ENCODE measurements around the gene CARS1. TPM values are rescaled to one million over a fixed set of nuclear protein-coding genes. Genes with fewer than 3 reads are reported as not detected.
"Not testable (repeated sequence)": the region's sequence is repeated elsewhere in the genome, so short reads cannot be mapped to it uniquely, and the experiment has no call there.

The CARS1 gene
- total RNA-seq, 1 donor from 2014 or later = 17.2 TPM

DNA sequence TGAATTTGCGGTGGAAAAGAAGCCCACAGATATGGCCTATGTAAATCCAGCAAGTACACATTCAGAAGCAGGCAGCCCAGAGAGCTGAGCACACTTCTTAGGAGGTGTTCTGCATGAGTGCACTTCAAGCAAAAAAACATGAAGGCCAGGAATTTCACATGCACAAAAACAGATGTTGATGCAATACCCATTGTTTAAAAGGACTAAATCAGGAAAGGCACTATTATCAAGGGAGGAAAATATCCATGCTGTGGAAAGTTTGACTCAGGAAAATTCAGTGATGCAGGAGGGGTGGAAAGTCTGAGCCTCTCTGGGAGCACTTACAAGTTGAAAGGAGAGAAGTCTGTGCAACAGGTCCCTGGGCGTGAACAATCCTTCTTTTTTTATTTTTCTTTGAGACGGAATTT is 15.8 kb upstream of the CARS1 start:
- Mint-ChIP-seq H3K27ac (peak overlapping the region; percentile 36), H3K36me3 (no peaks in the 10 kb centered on the region), H3K4me1 (peaks cover 15% of the 10 kb centered on the region), H3K27me3 (ENCODE audit: insufficient read depth, low read depth) (peaks cover 4% of the 10 kb centered on the region), H3K4me3 (no peak overlapping the region), H3K9me3 (no peaks in the 10 kb centered on the region)
- Histone ChIP-seq H4K20me1 (ENCODE audit: low read depth) (no peaks in the 10 kb centered on the region), H3K36me3 (no peaks in the 10 kb centered on the region), H3K27me3 (no peaks in the 10 kb centered on the region), H3K4me3 (no peak overlapping the region), H3K79me2 (ENCODE audit: low read depth) (no peaks in the 10 kb centered on the region), H3K9me3 (ENCODE audit: low read depth) (no peaks in the 10 kb centered on the region), H2AFZ (replicated peaks) (no peak overlapping the region), H3K4me1 (peaks cover 6% of the 10 kb centered on the region), H3K9ac (no peak overlapping the region), H3F3A (ENCODE audit: low read depth) (no peaks in the 10 kb centered on the region), H3K4me2 (no peak overlapping the region), H3K27ac (no peak overlapping the region)
- TF ChIP-seq CTCF (IDR thresholded peaks at IDR 0.05) (no peak), EZH2 (IDR thresholded peaks at IDR 0.05) (no peak), EZH2phosphoT487 (IDR thresholded peaks at IDR 0.05) (no peak)
- DNase-seq (ENCODE audit: low spot score) = no peak

DNA sequence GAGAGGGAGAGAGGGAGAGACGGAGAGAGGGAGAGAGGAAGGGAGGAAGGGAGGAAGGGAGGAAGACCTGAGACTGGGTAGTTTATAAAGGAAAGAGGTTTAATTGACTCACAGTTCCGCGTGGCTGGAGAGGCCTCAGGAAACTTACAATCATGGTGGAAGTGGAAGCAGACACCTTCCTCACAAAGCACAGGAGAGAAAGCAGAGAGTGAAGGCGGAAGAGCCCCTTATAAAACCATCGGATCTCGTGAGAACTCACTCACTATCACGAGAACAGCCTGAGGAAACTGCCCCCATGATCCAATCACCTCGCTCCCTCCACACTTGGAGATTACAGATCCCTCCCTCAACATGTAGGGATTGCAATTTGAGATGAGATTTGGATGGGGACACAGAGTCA is 12.2 kb upstream of the CARS1 start:
- TF ChIP-seq EZH2phosphoT487 (IDR thresholded peaks at IDR 0.05) = no peak
- TF ChIP-seq CTCF (IDR thresholded peaks at IDR 0.05) = no peak
- no peak for TF ChIP-seq EZH2 (IDR thresholded peaks at IDR 0.05)
- Mint-ChIP-seq H3K36me3 (peaks cover 6% of the 10 kb centered on the region), H3K9me3 (peaks cover 10% of the 10 kb centered on the region), H3K4me1 (peaks cover 16% of the 10 kb centered on the region), H3K27ac (no peak overlapping the region), H3K4me3 (no peak overlapping the region), H3K27me3 (ENCODE audit: insufficient read depth, low read depth) (peaks cover 3% of the 10 kb centered on the region)
- Histone ChIP-seq H3K79me2 (ENCODE audit: low read depth) (no peaks in the 10 kb centered on the region), H4K20me1 (ENCODE audit: low read depth) (no peaks in the 10 kb centered on the region), H3K4me2 (no peak overlapping the region), H3K4me1 (peaks cover under 1% of the 10 kb centered on the region), H3K4me3 (no peak overlapping the region), H3K36me3 (no peaks in the 10 kb centered on the region), H3K27me3 (no peaks in the 10 kb centered on the region), H3K27ac (no peak overlapping the region), H3F3A (ENCODE audit: low read depth) (peaks cover 1% of the 10 kb centered on the region), H2AFZ (replicated peaks) (no peak overlapping the region), H3K9me3 (ENCODE audit: low read depth) (peaks cover 8% of the 10 kb centered on the region), H3K9ac (no peak overlapping the region)
- DNase-seq (ENCODE audit: low spot score) = no peak

GRCh38 chr11:3066308-3066707 is 9.1 kb upstream of the CARS1 start:
- Histone ChIP-seq H3F3A (ENCODE audit: low read depth) (peaks cover 15% of the 10 kb centered on the region), H3K4me1 (peaks cover 15% of the 10 kb centered on the region)
- not testable (repeated sequence) for H3K4me3 ChIP-seq; H2AFZ ChIP-seq (replicated peaks); H3K36me3 ChIP-seq; H3K4me3 Mint-ChIP-seq; H4K20me1 ChIP-seq (ENCODE audit: low read depth); H3K79me2 ChIP-seq (ENCODE audit: low read depth); H3K36me3 Mint-ChIP-seq; H3K9ac ChIP-seq; H3K27me3 ChIP-seq; H3K27me3 Mint-ChIP-seq (ENCODE audit: insufficient read depth, low read depth); H3K9me3 ChIP-seq (ENCODE audit: low read depth); H3K27ac ChIP-seq; H3K4me1 Mint-ChIP-seq; DNase-seq (ENCODE audit: low spot score); H3K27ac Mint-ChIP-seq; H3K4me2 ChIP-seq
- H3K9me3 Mint-ChIP-seq = peaks cover 17% of the 10 kb centered on the region

- H3K27ac Mint-ChIP-seq; H3K79me2 ChIP-seq (ENCODE audit: low read depth); DNase-seq (ENCODE audit: low spot score); H3K9me3 ChIP-seq (ENCODE audit: low read depth); H3K9ac ChIP-seq; H3K4me2 ChIP-seq; H3K4me3 Mint-ChIP-seq; H3K27me3 Mint-ChIP-seq (ENCODE audit: insufficient read depth, low read depth); H2AFZ ChIP-seq (replicated peaks); H3K36me3 Mint-ChIP-seq; H3K36me3 ChIP-seq; H3K4me1 Mint-ChIP-seq; H3K27me3 ChIP-seq; H4K20me1 ChIP-seq (ENCODE audit: low read depth): not testable (repeated sequence)
- Histone ChIP-seq H3K4me3 (peak overlapping the region; percentile 5), H3K4me1 (peaks cover 15% of the 10 kb centered on the region), H3K27ac (peak overlapping the region; percentile 56), H3F3A (ENCODE audit: low read depth) (peaks cover 15% of the 10 kb centered on the region)
- peaks cover 17% of the 10 kb centered on the region for H3K9me3 Mint-ChIP-seq
Observed at GRCh38 chr11:3064709-3065108, 7.5 kb upstream of the CARS1 start.

- not testable (repeated sequence) for H3K9me3 ChIP-seq (ENCODE audit: low read depth); H3K27me3 ChIP-seq; H2AFZ ChIP-seq (replicated peaks); H3K4me1 Mint-ChIP-seq; H3K27ac Mint-ChIP-seq; H4K20me1 ChIP-seq (ENCODE audit: low read depth); H3K79me2 ChIP-seq (ENCODE audit: low read depth); H3K36me3 ChIP-seq; H3K27me3 Mint-ChIP-seq (ENCODE audit: insufficient read depth, low read depth); H3K4me3 Mint-ChIP-seq; H3K9ac ChIP-seq; H3K36me3 Mint-ChIP-seq
- peaks cover 15% of the 10 kb centered on the region for H3F3A ChIP-seq (ENCODE audit: low read depth)
- H3K4me3 ChIP-seq = peak overlapping the region; percentile 5
- peaks cover 15% of the 10 kb centered on the region for H3K4me1 ChIP-seq
- peak overlapping the region; percentile 60 for H3K27ac ChIP-seq
- peak overlapping the region; percentile 12 for H3K4me2 ChIP-seq
- DNase-seq (ENCODE audit: low spot score) = peak; percentile 80
- H3K9me3 Mint-ChIP-seq = peaks cover 17% of the 10 kb centered on the region
Observed at GRCh38 chr11:3063876-3064275, 6.7 kb upstream of the CARS1 start.

- not testable (repeated sequence) for H3K27me3 ChIP-seq; H3K9me3 ChIP-seq (ENCODE audit: low read depth); H3K36me3 ChIP-seq; H3K27me3 Mint-ChIP-seq (ENCODE audit: insufficient read depth, low read depth); H3K4me2 ChIP-seq; H2AFZ ChIP-seq (replicated peaks); H3K4me3 ChIP-seq; H3K27ac Mint-ChIP-seq; H4K20me1 ChIP-seq (ENCODE audit: low read depth); DNase-seq (ENCODE audit: low spot score); H3K4me1 Mint-ChIP-seq; H3K36me3 Mint-ChIP-seq; H3K4me3 Mint-ChIP-seq; H3K79me2 ChIP-seq (ENCODE audit: low read depth); H3K9ac ChIP-seq
- peaks cover 15% of the 10 kb centered on the region for H3K4me1 ChIP-seq
- peaks cover 15% of the 10 kb centered on the region for H3F3A ChIP-seq (ENCODE audit: low read depth)
- peaks cover 17% of the 10 kb centered on the region for H3K9me3 Mint-ChIP-seq
- peak overlapping the region; percentile 60 for H3K27ac ChIP-seq
Observed at GRCh38 chr11:3063432-3063831, 6.2 kb upstream of the CARS1 start.

Measured in neural progenitor cell (in vitro differentiated cells).